ENCODE measurements around the gene PARD3B. TPM values are rescaled to one million over a fixed set of nuclear protein-coding genes. Genes with fewer than 3 reads are reported as not detected.

The PARD3B gene
- total RNA-seq, 1 donor from 2014 or later: 10.3 TPM

DNA sequence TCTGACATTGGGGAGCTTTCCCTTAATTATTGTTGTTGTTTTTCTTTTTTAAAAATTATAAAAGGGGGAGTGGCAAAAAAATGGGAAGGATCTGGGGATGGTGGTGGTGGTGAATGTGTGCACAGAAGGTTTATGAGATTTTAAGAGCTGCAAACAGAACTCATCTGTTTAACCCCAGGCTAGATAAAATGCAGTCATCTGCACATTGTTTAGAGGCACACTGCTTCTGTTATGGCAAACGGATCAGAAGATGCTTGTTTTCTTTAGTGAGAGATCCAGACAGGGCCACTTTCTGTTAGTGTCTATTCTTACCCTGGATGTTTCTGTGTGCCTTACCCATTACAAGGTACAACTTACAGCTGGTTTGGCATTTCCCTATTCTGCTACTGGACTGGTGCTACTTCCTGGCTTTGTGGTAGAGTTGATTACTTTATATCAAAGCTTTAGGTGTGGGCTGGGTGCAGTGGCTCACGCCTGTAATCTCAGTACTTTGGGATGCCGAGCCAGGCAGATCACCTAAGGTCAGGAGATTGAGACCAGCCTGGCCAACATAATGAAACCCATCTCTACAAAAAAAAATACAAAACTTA, 1068.8 kb downstream of the PARD3B start:
- no peak for DNase-seq (ENCODE audit: extremely low read depth, low read depth, low spot score)

- no peak for DNase-seq (ENCODE audit: extremely low read depth, low read depth, low spot score)
These were observed 1069.7 kb downstream of the PARD3B start for GRCh38 chr2:205614965-205615364.

DNA sequence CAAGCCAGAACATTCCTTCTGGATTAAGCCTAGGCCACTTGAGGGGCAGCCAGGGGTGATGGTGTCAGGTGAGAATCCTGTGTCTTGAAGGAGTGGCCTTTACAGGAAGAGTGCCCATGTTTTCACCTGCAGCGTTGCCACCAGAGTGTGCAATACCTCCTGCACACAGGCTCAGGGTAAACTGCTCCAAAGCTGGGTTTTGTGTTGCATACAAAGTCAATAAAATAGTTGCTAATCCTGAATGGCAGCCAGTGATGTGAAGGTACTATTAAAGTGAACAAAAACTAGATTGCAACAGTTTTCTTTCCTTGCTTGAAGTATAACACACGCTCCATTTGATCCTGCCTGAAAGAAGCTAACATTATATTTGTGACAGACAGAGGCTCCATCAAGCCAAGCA, 1072.6 kb downstream of the PARD3B start:
- no peak for DNase-seq (ENCODE audit: extremely low read depth, low read depth, low spot score)

DNA sequence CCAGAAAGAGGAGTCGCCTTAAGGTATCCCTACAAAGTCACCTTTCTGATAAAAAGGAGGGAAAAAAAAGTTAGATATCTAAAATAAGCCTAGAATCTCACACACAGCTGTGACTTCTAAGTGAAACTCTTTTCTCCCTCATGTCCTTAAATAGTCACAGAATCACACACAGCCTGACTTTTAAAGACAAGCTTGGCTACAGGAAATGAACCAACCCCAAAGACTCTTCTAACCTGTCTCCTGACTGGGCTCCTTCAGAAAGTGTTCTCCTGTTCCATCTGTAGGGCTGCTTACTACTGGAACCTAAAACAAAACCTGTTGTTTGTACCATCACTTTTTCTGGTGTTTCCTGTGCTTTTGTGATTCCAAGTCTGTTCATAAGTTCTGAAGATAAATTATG, 1074.3 kb downstream of the PARD3B start:
- DNase-seq (ENCODE audit: extremely low read depth, low read depth, low spot score): no peak

- no peak for DNase-seq (ENCODE audit: extremely low read depth, low read depth, low spot score)
These were observed 1081.8 kb downstream of the PARD3B start for GRCh38 chr2:205627085-205627484.

DNA sequence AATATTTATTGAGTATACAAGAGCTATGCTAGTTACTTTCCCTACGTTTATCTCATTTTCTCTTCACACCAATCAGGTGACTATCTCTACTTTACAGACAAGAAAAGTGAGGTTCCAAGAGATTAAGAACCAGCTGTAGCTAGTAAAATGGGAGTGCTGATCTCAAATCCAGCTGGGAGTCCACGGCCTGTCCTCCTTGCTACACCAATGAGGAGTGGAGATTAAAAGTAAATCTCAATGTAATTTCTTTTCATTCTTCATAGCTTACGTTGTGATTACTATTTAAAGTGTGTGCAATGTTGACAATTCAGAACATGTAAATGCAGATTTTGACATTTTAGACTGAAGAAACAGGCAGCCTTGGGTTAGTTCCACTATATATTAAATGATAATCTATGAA, 1083.1 kb downstream of the PARD3B start:
- DNase-seq (ENCODE audit: extremely low read depth, low read depth, low spot score): no peak

DNA sequence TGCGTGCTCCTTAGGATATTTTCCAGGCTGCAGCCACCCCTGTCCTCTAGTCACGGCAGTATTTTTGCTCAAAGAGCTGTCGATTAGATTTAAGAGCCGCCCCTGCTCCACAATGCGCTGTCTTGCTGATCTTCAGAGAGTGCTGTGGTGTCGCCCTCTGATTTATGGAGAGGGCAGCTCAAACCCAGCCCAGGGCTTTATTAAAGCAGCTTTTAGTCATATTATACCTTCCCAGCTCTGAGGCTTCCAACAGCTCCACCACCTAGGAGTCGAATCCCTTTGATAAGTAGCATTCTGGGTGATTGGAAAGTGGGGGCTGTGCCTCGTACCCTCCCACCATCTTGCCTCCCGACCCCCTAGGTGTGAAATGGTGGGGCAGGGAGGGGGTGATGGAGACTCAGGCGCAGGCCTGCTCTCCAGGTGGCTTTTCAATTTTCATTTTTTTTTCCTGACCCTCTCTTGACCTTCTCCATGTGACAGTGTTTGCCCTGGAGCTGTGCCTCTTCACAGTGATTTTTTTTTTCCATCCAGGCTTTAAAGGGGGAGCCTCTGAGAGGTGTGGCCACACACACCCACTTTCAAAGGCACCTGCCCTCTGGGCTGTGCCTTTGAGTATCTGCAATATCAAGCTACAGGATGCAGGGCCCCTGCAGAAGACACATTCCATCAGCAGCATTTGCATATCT, 1084.0 kb downstream of the PARD3B start:
- no peak for DNase-seq (ENCODE audit: extremely low read depth, low read depth, low spot score)

DNA sequence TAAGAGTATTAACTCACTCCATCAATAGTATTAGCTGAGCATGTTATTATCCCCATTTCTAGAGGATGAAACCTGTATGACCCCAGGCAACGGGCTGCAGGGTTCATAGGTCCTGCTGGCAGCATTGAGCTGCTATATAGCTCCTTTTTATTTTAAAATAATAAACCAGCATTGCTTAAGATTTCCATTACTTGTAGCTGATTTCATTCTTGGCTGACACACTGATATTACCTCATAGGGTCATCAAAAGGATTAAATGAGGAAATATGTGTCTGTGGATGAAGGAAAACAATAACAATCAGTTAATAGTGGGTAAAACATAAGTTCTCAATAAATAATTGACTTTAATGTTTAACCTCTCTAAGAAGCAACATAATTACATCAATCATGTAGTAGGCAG, 1088.7 kb downstream of the PARD3B start:
- no peak for DNase-seq (ENCODE audit: extremely low read depth, low read depth, low spot score)

DNA sequence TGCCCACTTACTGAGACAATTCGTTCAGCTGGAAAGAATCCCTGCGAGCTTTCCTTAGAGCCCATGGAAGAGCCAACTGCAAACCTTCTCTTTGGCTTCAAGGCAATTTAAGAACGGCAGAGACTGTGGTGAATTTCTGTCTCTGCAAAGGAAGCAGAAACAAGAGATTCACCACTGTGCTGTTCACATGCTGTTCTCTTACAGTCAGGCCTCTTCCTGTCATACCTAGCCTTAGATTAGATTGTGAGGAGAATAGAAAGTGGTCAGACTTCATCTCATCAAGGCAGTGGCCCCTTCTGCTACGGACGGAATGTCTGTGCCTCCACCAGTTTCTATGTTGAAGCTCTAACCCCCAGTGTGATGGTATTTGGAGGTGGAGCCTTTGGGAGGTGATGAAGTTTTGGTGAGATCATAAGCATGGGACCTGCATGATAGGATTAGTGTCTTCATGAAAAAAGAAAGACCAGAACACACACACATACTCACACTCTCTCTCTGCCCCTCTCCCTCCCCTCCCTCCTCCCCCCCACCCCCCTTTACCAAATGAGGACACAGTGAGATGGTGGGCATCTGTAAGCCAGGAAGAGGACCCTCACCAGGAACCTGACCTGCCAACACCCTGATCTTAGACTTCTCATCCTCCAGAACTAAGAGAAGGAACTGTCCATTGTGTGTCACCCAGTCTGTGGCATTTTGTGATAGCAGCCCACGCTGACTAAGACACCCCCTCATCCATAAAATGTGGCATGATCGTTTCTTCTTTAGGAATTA, 1091.5 kb downstream of the PARD3B start:
- DNase-seq (ENCODE audit: extremely low read depth, low read depth, low spot score): no peak

DNA sequence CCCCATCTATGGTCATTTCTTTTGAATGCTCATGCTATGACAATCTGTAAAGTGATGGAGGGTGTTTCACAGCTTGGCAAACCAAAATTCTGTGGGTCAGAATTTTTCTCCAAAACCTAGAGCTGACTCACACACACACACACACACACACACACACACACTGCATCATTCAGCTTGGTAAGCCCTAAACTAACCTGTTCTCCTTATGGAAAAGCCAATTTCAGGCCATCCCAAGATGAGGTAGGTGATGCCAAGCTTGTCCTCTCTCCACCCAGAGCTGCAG, 1092.0 kb downstream of the PARD3B start:
- no peak for DNase-seq (ENCODE audit: extremely low read depth, low read depth, low spot score)

DNA sequence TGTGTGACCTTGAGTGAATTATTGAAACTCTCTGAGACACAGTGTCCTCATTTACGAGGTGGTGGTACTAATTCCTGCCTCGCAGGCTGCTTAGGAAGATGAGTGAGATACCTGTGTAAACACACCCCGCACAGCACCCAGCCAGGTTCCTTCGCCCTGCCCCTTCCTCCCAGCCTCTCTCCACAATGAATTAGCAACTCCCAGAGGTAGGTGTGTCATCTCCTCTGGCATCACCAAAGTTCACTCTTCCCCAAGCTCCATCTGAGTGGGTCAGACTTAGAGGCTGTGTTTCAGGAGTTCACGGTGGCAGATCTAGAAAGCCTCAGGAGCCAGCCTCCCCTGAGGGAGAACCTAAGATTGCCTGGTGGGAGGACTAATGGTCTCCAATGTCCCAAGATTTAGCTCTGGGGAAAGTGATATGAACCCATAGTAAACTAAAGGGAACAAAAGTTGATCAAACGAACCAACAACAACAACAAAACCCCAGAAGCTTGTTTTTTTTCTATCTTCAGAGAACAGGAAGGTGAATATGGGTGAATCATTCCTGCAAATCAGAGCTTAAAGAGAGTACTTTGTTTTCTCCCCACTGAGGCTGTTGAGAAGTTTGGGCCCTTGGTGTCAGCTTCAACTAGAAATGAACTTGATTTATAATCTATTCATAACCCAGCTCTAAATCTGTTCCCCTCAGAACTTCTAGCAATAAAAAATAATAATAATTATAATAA, 1092.7 kb downstream of the PARD3B start:
- no peak for DNase-seq (ENCODE audit: extremely low read depth, low read depth, low spot score)

DNA sequence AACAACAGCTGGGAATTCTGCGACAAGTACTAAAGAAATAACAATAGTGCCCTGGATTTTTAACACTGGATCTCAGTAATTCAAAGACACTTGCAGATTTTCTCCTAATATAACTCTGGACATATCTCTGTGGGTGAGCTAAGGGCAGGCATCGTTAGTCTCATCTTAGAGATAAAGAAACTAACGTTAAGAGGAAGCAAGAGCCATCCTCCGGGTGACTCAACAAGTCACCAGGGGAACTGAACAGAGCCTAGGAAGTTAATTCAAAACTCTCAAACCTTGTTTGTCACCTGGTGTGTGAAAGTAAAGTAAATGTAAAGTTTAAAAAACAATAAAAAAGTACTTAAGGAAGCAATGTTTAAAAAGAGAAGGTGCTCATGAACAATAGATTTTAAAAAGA, 1095.4 kb downstream of the PARD3B start:
- DNase-seq (ENCODE audit: extremely low read depth, low read depth, low spot score): no peak

- DNase-seq (ENCODE audit: extremely low read depth, low read depth, low spot score): no peak
These were observed 1097.5 kb downstream of the PARD3B start for GRCh38 chr2:205642599-205643356.

DNA sequence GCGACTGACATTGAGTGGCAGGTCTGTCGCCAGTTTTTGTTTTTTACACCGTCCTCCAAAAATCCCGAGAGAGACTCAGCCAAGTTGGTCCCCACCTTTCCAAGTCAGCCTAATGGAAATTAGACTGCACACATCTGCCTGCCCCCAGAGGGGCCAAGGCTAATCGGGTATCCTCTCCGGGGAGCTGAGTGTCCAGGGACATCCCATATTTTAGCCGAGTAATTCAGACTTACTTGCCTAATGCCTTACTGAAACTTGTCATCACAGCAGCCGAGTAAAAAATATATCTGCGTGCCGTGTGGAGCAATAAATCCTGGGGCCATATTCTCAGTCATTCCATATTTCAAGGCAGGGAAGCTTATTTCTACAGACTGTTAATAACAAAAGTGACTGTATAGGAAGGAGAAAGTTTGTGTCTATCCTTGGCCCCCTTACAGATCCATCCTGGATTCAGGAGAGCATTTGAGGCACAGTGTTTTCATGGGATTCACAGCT, 1098.2 kb downstream of the PARD3B start:
- no peak for DNase-seq (ENCODE audit: extremely low read depth, low read depth, low spot score)

DNA sequence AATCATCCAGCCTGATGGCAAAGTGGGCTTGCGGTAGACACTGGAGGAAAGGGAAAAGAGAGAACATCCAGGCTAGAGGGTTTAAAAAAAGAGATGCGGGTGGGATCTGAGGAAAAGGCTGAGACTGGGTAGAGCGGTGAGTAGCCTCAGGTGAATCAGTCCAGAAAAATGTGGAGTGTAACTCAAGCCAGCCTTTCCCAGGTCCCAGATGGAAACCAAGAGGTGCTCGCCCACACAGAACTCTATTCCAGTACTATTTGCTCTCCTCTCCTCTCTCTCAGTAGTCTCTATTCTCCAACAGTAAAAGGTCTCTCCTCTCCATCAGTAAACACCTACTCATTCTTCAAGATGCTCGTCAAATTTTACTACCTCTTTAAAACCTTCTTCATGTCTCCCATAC, 1098.7 kb downstream of the PARD3B start:
- no peak for DNase-seq (ENCODE audit: extremely low read depth, low read depth, low spot score)

GRCh38 chr2:205646680-205647079, 1101.4 kb downstream of the PARD3B start:
- no peak for DNase-seq (ENCODE audit: extremely low read depth, low read depth, low spot score)

DNA sequence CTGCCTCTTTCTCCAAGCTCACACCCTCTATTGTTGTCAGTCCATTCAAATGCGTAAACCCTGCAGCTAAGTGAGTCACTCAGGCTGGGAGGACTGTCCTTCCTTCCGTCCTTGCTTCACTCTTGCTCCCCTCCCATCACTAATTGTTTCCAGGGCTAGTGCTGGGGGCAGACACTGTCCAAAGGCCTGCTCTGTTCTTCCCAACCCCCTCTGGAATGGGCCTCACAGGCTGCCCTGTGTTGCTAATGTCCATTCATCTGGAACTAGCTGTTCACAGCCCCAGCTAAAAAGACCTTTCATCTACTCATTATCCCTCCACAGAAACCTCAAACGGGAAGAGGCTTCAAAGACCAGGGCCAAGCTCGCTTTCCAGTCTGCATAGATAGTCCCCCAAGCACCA, 1105.2 kb downstream of the PARD3B start:
- no peak for DNase-seq (ENCODE audit: extremely low read depth, low read depth, low spot score)

DNA sequence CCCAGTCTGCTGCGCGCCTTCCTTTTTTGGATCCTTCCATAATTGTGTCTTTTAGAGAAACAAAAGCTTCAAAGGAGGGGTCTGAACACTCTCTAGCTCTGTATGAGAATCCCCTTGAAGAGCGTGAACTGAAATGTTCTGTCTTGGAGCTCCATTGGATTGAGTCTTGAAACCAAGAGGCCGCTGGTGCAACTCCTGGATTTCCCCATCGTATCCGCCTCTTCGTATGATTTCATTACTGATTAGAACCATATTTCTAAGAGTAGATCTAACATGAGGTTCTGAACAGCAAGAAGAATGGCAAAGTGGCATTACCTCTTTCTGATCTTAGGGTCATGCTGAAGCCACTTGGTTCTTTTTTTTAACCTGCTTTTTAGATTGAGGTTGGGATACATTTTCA, 1105.7 kb downstream of the PARD3B start:
- no peak for DNase-seq (ENCODE audit: extremely low read depth, low read depth, low spot score)

DNA sequence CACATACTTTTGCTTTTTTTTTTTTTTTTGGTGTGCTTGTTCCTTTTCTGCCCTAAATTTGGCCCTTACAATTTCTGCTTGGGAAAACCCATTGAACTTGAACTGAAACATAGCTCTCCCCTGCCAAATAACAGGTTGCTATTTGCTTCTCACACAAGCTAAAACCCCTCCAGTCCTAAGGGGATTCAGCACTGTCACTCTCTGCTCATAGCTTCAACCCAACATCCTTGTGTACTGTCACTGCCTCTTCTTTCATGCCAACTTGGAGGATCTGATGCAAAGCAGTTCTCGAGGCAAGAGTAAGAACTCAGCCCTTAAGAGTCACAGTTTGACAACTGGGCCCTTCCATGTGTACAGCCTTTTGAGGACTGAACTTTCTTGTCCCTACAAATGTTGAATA, 1106.4 kb downstream of the PARD3B start:
- DNase-seq (ENCODE audit: extremely low read depth, low read depth, low spot score): no peak

DNA sequence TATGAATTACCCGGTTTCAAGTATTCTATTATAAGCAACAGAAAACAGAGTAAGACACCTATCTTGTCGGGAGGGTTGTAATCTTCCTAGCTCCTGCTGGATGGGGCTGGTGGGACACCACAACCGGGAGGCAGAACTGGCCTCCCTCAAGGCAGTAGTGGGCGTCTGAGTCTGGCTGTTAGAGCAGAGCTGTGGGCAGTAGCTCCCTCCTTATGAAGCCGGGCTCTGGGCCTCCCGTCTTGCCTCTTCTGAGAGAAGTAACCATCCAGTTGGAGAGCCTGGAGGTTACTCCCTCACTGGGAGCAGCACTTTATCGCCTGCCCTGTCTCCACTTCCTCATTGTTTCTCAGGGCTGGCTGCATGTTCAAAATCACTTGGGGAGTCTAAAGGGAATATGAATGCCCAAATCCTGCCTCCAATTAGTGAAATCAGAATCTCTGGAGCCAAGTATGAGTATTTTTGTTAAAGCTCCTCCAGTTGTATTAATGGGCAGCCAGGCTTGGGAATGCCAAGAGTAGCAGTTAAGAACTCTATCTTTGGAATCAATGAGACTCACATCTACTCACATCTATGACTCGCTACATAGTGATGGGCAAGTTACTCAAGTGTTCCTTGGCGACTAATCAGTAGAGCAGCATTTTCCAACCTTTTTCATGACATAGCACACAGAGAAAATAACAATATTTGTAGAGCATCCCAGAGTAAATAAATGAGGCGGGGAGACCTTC, 1109.8 kb downstream of the PARD3B start:
- no peak for DNase-seq (ENCODE audit: extremely low read depth, low read depth, low spot score)

All from glomerular endothelial cell (primary cell).